ENCODE results near the gene ZRANB1.
"Not testable (repeated sequence)": the region's sequence is repeated elsewhere in the genome, so short reads cannot be mapped to it uniquely, and the experiment has no call there.

DNA sequence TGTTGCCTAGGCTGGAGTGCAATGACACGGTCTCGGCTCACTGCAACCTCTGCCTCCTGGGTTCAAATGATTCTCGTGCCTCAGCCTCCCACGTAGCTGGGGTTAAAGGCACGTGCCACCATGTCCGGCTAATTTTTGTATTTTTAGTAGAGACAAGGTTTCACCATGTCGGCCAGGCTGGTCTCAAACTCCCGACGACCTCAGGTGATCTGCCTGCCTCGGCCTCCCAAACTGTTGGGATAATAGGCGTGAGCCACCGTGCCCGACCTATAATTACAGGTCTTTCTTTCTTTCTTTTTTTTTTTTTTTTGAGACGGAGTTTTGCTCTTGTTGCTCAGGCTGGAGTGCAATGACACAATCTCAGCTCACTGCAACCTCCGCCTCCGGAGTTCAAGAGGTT lies 27.5 kb upstream of the ZRANB1 start:
- TF ChIP-seq, protein P1, sequence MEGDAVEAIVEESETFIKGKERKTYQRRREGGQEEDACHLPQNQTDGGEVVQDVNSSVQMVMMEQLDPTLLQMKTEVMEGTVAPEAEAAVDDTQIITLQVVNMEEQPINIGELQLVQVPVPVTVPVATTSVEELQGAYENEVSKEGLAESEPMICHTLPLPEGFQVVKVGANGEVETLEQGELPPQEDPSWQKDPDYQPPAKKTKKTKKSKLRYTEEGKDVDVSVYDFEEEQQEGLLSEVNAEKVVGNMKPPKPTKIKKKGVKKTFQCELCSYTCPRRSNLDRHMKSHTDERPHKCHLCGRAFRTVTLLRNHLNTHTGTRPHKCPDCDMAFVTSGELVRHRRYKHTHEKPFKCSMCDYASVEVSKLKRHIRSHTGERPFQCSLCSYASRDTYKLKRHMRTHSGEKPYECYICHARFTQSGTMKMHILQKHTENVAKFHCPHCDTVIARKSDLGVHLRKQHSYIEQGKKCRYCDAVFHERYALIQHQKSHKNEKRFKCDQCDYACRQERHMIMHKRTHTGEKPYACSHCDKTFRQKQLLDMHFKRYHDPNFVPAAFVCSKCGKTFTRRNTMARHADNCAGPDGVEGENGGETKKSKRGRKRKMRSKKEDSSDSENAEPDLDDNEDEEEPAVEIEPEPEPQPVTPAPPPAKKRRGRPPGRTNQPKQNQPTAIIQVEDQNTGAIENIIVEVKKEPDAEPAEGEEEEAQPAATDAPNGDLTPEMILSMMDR (IDR thresholded peaks at IDR 0.05; ENCODE audit: low read length), result not testable (repeated sequence)
- not testable (repeated sequence) for TF ChIP-seq EZH2 (IDR thresholded peaks at IDR 0.05; ENCODE audit: borderline replicate concordance, low read length)

Measured in OCI-LY1 (cell line).